Heart left ventricle (tissue), 13 donors: ENCODE data around the gene PPP1R8.

Source experiments
- POLR2A ChIP-seq, 2 donors: fragments of 450-650 bp; IDR thresholded peaks; one replicate each; pipeline ENCODE4 v1.6.1; 2017; ENCODE audit warnings: antibody characterized with exemption in 2 of 2, mild to moderate bottlenecking in 2 of 2, moderate library complexity in 2 of 2
- TF ChIP-seq, protein P1 (sequence below), 12 donors: fragments of 200-600 bp; sonication (generic) in 4 of 12; IDR thresholded peaks; one replicate each; pipeline versions ENCODE4 v1.5.0 to v1.8.0; 2018 to 2022; ENCODE audit warnings: antibody characterized with exemption in 12 of 12, mild to moderate bottlenecking in 5 of 12
- donor health status: ischemic (EF 13 %, LVEDD 7.1; RV severe dilation, severe dysfunction).
- donor health status: DM: no; HTN: yes; CAD: no.
- donor health status: DM: no; HTN: no; CAD: no.
- donor health status: ischemic (EF 25% LVEDD 6.9; RV normal size, moderate dysfunction).
- donor health status: ischemic (EF 25% LVEDD 5.7; RV mildly dilated, moderate dysfunction).
- donor health status: ischemic (EF 35%, LVEDD 5.7; RV mildly dilated, moderate dysfunction).
- donor health status: nonischemic (EF 11% LVEDD 7.7; RV severe dilation, severe dysfunction).
- donor health status: DM: yes; HTN: yes; CAD: no.
- donor health status: PGD.
- donor health status: ischemic (EF 29% LVEDD 5.4; RV normal size, mild dysfunction).
- donor health status: nonischemic (EF 23%, LVEDD 6.1; RV moderate dilation, normal function).

DNA sequence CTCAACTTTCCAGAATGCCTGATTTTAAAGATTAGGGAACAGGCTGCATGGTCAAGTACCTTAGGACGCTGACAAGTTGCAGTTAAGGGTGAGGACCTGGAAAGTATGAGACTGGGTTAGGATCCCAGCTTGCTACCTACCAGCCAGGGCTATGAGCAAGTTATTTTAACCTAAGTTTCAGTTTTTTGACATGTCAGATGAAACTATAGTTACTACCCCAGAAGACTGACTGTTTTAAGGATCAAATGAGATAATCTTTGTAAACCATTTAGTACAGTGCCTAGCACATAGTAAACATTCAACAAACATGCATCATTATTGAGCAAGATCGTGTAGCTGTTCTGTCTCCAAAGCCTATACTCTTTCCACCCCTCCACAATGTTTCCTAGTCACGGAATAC is 56.2 kb downstream of the PPP1R8 start:
- TF ChIP-seq POLR2A (IDR thresholded peaks at IDR 0.05), result no peak
- TF ChIP-seq, protein P1, sequence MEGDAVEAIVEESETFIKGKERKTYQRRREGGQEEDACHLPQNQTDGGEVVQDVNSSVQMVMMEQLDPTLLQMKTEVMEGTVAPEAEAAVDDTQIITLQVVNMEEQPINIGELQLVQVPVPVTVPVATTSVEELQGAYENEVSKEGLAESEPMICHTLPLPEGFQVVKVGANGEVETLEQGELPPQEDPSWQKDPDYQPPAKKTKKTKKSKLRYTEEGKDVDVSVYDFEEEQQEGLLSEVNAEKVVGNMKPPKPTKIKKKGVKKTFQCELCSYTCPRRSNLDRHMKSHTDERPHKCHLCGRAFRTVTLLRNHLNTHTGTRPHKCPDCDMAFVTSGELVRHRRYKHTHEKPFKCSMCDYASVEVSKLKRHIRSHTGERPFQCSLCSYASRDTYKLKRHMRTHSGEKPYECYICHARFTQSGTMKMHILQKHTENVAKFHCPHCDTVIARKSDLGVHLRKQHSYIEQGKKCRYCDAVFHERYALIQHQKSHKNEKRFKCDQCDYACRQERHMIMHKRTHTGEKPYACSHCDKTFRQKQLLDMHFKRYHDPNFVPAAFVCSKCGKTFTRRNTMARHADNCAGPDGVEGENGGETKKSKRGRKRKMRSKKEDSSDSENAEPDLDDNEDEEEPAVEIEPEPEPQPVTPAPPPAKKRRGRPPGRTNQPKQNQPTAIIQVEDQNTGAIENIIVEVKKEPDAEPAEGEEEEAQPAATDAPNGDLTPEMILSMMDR (IDR thresholded peaks at IDR 0.05), result no peak
